Measurements from ENCODE around the gene RAF1. TPM values are rescaled to one million over a fixed set of nuclear protein-coding genes. Genes with fewer than 3 reads are reported as not detected.
A peak's percentile ranks its signal among the peaks of the same experiment; 100 is the strongest.
"Not testable (repeated sequence)": the region's sequence is repeated elsewhere in the genome, so short reads cannot be mapped to it uniquely, and the experiment has no call there.

The RAF1 gene
- total RNA-seq, 1 experiment from 2014 or later: 51.0 TPM

DNA sequence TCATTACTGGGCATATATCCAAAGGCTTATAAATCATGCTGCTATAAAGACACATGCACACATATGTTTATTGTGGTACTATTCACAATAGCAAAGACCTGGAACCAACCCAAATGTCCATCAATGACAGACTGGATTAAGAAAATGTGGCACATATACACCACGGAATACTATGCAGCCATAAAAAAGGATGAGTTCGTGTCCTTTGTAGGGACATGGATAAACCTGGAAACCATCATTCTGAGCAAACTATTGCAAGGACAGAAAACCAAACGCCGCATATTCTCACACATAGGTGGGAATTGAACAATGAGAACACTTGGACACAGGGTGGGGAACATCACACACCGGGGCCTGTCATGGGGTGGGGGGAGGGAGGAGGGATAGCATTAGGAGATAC, 23.1 kb downstream of the RAF1 start:
- DNase-seq (ENCODE audit: low spot score): not testable (repeated sequence)

DNA sequence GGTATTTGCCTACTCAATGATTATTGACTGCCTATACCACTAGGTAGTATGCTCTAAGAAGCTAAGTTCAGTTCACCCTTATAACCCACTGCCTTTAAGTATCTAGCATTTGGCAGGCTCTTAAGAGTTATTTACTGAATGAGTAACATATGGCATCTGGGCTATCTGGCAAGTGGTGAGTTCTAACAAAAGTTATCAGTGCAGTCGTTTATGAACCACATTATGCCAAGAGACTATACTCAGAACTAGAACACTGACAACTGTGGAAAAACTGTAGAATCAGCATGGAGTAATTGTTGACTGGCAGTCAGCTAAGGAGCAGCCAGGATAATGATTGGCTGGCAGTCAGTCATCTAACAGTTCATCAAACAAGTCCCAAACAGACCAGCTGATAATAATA, 25.8 kb downstream of the RAF1 start:
- DNase-seq (ENCODE audit: low spot score): no peak

- DNase-seq (ENCODE audit: low spot score): no peak
These were observed 30.8 kb downstream of the RAF1 start for GRCh38 chr3:12633108-12633507.

DNA sequence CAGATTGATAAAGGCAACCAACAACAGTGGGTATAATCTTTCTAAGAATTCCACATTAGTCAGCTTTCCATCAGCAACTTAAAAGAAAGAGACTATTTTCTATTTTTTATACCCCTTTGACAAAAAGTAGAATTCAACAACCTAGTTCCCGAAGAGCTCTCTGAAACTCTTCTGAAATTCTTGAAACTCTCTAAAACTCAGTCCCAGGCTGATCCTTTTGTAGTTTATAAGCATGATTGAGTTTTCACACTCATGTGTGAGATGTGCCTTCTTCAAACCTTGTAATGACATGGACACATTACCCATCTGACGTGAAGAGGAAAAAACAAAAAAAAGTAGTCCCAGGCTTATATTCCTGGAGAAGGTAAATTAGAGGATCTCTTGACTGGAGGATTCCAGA, 31.4 kb downstream of the RAF1 start:
- DNase-seq (ENCODE audit: low spot score): no peak

DNA sequence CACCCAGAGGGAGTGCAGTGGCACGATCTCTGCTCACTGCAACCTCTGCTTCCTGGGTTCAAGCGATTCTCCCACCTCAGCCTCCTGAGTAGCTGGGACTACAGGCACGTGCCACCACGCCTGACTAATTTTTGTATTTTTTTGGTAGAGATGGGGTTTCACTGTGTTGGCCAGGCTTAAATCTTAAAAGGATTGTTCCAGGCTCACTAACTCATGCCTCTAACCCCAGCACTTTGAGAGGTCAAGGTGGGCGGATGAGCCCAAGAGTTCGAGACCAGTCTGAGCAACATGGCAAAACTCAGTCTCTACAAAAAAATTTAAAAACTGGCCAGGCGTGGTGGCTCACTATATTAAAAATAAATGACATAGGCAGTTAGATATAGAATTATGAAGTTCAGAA, 33.1 kb downstream of the RAF1 start:
- DNase-seq (ENCODE audit: low spot score): not testable (repeated sequence)

- DNase-seq (ENCODE audit: low spot score): no peak
These were observed 33.6 kb downstream of the RAF1 start for GRCh38 chr3:12630292-12630691.

DNA sequence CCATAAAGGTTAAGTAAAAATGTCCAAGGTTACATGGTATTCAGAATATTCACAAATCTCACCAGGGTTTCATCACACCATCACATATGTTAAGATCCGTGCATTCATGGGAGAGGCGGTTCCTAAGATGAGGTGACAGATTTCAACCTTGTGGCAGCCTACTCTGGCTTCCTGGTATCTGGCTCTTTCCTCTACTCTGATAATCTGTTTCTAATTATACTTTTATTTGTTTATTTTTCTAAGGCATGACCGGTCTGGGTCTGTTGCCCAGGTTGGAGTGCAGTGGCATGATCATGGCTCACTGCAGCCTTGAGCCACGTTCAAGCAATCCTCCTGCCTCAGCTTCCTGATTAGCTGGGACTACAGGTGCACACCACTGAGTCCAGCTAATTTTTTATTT, 34.4 kb downstream of the RAF1 start:
- DNase-seq (ENCODE audit: low spot score): peak; percentile 18

- DNase-seq (ENCODE audit: low spot score): no peak
These were observed 35.1 kb downstream of the RAF1 start for GRCh38 chr3:12628813-12629212.

GRCh38 chr3:12627370-12627769, 36.5 kb downstream of the RAF1 start:
- DNase-seq (ENCODE audit: low spot score): no peak

DNA sequence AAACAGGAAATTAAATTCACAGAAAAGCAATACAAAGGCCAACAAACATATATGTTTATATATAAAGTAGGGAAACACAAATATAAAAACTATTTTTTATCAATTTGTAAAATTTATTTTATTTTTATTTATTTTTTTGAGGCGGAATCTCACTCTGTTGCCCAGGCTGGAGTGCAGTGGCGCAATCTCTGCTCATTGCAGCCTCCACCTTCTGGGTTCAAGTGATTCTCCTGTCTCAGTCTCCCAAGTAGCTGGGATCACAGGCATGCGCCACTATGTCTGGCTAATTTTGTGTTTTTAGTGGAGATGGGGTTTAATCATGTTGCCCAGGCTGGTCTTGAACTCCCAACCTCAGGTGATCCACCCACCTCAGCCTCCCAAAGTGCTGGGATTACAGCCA, 39.0 kb downstream of the RAF1 start:
- not testable (repeated sequence) for DNase-seq (ENCODE audit: low spot score)

DNA sequence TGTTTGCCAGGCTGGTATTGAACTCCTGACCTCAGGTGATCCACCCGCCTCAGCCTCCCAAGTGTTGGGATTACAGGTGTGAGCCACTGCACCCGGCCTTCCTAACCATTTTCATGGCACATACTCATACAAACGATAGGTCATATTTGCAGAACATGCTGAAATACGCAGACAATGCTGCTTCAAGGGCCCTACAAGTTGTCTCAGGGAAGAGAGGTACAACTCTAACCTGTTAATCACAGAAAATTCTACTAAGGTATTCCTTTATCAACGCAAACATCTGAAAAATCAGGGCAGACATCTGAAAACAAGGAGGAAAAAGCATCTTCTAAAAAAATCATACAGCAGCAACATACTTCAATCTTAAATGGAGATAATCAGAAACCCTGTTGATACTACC, 39.9 kb downstream of the RAF1 start:
- DNase-seq (ENCODE audit: low spot score): no peak

DNA sequence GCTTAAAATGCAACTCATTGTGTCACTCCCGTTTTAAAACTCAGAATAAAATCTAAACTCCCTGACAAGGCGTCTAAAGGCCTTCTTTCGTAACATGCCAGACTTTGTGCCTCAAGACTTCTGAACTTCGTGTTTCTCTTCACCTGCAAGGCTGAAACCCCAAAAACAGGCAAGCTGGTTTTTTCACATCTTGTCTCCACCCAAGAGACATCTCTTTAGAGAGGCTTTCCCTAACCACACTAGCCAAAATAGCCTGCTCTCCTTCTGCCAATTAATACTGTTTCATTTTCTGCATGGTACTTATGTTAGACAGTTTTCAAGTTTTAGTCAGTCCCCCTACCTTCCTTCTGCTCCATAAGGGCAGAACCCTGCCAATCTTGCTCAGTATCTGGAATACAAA, 41.6 kb downstream of the RAF1 start:
- DNase-seq (ENCODE audit: low spot score): no peak

DNA sequence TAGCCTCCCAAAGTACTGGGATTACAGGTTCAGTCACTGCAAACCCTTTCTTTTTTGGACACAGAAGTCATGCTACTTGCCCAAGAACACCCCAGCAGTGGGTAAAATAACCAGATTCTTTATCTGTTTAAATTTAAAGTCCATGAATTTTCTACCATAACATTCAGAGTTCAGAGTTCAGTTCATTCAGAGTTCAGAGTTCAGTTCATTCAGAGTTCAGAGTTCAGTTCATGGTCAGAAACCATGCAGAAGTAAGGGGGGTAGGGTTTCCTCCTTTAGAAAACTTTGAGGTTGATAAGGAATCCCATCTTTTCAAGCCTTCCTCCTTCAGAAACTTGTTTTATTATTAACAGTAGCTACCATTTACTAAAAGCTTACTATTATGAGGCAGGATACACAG, 43.2 kb downstream of the RAF1 start:
- no peak for DNase-seq (ENCODE audit: low spot score)

DNA sequence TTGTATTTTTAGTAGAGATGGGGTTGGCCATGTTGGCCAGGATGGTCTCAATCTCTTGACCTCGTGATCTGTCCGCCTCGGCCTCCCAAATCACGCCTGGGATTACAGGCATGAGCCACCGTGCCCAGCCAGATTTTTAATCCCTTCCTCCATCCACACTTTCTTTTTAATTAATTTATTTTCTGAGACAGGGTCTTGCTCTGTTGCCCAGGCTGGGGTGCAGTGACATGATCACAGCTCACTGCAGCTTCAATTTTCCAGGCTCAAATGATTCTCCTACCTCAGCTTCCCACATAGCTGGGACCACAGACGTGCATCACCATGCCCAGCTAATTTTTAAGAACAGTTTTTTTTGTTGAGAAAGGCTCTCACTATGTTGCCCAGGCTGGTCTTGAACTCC, 43.6 kb downstream of the RAF1 start:
- no peak for DNase-seq (ENCODE audit: low spot score)

- DNase-seq (ENCODE audit: low spot score): no peak
These were observed 45.5 kb downstream of the RAF1 start for GRCh38 chr3:12618426-12618825.

DNA sequence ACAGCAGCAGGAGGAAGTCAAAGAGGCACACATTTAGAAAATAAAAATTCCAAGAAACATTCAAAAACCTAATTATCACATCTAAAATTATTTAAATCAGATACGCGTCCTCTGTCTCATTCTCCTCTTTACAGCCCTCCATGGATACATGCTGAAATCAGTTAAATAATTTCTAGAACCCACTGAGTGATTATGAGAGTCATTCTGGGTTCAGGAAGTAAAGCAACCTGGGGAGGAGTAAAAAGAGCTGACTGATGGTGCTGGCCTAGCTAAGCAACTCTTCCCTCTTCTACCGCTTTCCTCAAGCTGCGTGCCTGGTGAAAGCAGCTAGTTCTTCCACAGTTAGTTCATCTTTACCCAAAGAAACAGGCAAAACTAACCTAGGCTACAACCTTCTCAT, 48.7 kb downstream of the RAF1 start:
- no peak for DNase-seq (ENCODE audit: low spot score)

DNA sequence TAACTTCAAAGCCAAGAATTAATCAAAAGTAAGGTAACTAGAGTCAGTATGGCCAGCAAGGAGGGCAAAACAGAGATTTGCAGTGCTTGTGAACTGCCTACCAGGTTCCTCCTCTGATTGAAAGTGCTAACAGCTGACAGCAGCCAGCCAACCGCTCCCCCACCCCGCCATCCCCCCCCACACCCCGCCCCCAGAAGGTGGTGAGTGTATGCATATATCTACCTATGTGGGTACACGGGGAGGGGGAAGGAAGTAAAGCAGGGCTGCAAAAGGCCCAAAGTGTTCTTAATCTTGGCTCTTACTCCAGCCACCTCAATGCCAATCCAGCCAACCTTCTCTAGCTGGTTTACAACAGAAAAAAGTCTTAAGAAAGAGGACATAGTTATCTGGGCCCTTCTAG, 50.7 kb downstream of the RAF1 start:
- DNase-seq (ENCODE audit: low spot score): no peak

DNA sequence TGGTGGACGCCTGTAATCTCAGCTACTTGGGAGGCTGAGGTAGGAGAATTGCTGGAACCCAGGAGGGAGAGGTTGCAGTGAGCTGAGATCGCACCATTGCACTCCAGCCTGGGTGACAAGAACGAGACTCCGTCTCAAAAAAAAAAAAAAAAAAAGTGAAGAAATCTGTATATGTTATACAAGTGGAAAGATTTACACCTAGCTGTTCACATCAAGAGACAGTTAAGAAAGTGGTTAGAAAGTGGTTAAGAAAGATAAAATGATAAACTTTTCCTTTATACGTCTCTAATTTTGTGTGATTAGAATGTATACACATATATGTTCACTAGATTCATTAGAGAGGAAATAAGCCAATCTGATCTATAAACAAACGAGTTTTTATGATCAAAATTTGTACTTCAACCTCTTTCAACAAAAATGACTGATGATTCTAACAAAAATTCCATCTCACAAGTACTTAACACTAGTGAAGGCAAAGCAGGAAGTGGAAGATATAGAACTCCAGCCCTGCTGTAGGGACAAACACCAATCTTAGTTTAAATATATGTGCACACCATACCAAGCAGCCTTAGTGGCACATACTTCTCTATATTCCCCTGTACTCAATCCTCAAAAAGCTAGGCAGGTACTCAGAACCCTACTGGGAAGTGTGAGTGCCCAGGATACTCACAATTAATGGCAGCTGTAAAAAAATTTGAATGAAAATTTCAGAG, 51.2 kb downstream of the RAF1 start:
- no peak for DNase-seq (ENCODE audit: low spot score)

DNA sequence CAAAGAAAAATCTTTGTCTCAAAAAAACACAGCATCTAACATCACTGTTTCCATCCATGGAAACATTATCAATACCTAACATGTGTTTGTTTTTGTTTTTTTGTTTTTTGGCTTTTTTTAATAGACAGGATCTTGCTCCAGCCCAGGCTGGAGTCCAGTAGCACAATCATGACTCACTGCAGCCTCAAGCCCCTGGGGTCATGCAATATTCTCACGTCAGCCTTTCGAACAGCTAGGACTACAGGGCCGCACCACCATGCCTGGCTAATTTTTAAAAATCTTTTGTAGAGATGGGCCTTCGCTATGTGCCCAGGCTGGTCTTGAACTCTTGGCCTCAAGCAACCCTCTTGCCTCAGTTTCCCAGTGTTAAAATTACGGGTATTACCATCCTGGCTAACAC, 52.8 kb downstream of the RAF1 start:
- DNase-seq (ENCODE audit: low spot score): no peak

GRCh38 chr3:12608376-12608775, 55.5 kb downstream of the RAF1 start:
- no peak for DNase-seq (ENCODE audit: low spot score)

DNA sequence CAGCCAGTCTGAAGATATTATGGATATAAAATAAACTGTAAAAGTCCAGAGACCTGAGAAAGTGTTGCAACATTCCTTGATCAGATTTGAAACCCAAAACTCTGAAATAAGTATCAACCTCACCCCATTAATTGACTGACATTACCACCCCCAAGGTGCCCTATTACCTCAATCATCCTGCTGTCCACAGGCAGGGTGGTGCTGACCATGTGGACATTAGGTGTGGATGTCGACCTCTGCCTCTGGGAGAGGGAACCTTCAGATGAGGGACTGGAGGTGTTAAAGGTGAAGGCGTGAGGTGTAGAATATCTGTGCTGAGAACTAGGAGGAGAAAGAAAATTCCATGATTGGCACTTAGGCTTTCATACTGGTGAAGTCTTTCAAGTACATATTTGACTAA, 59.9 kb downstream of the RAF1 start:
- no peak for DNase-seq (ENCODE audit: low spot score)

DNA sequence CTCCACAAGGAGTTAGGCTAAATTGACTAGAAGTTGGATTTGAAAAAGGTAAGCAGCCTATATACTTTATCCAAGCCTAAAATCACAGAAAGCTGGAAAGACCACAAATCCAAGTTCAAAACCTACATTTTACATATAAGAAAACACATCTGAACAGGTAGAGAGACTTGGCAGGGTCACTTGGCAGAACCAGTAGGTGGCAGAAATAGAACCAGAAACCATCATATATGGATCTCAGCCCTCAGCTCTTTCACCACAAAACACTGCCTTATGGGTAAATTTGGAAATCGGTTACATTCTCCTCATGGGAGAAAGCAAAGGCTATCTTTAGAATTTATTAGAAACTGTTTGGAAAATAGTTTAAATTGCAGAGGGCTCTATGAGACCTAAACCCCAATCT, 62.8 kb downstream of the RAF1 start:
- DNase-seq (ENCODE audit: low spot score): no peak

DNA sequence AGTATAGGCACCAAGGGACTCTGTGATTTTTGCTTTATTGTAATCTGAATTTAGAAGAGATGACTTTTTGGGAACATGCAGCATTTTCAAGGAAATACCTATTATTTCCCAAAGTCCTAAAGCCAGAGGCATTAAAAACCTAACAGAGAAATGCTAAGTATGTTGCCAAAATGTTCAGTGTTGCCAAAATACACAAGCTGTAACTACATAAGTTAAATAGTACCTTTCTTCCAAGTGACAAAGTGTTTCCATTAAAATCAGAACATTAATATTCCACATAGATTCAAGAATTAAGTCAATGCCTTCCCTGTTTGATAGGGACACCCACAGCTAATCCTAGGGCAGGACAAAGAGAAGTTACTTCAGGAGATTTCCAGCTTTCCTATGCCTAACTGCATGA, 65.0 kb downstream of the RAF1 start:
- no peak for DNase-seq (ENCODE audit: low spot score)

GRCh38 chr3:12593473-12593872, 70.4 kb downstream of the RAF1 start:
- DNase-seq (ENCODE audit: low spot score): no peak
